Karpas-422 (cell line): ENCODE data around the gene HCCS. TPM values are rescaled to one million over a fixed set of nuclear protein-coding genes. Genes with fewer than 3 reads are reported as not detected.
A peak's percentile ranks its signal among the peaks of the same experiment; 100 is the strongest.
"Not testable (repeated sequence)": the region's sequence is repeated elsewhere in the genome, so short reads cannot be mapped to it uniquely, and the experiment has no call there.

Experiments
- DNase-seq: peaks from one replicate; pipeline ENCODE4 v3.0.0-alpha.2; 2015
- H2AFZ ChIP-seq: fragments of 200-600 bp; sonication (generic); 2 replicates; pipeline ENCODE4 v1.6.1; 2014; ENCODE audit warnings: antibody characterized with exemption, low read length, mixed read lengths
- H3K27ac ChIP-seq: fragments of 200-600 bp; sonication (generic); 2 replicates; pipeline ENCODE4 v1.5.1; 2014; ENCODE audit warnings: mild to moderate bottlenecking, low read length, moderate library complexity
- H3K27me3 ChIP-seq: fragments of 200-600 bp; sonication (generic); 2 replicates; pipeline ENCODE4 v1.6.1; 2014; ENCODE audit warnings: low read length, mixed read lengths
- H3K36me3 ChIP-seq: fragments of 200-600 bp; sonication (generic); 2 replicates; pipeline ENCODE4 v1.6.1; 2014; ENCODE audit warnings: low read length, mixed read lengths; ENCODE audit not compliant: insufficient read depth
- H3K4me1 ChIP-seq: fragments of 200-600 bp; sonication (generic); 2 replicates; pipeline ENCODE4 v1.6.1; 2014; ENCODE audit warnings: mild to moderate bottlenecking, low read length, mixed read lengths
- H3K4me2 ChIP-seq: fragments of 200-600 bp; sonication (generic); 2 replicates; pipeline ENCODE4 v1.6.1; 2014; ENCODE audit warnings: low read length, low read depth, mild to moderate bottlenecking; ENCODE audit not compliant: poor library complexity, severe bottlenecking
- H3K4me3 ChIP-seq: fragments of 200-600 bp; sonication (generic); 2 replicates; pipeline ENCODE4 v1.5.1; 2014; ENCODE audit warnings: mild to moderate bottlenecking, antibody characterized with exemption, low read length, mixed read lengths
- H3K79me2 ChIP-seq: fragments of 200-600 bp; sonication (generic); 2 replicates; pipeline ENCODE4 v1.6.1; 2014; ENCODE audit warnings: mild to moderate bottlenecking, low read length, mixed read lengths
- H3K9ac ChIP-seq: fragments of 200-600 bp; sonication (generic); 2 replicates; pipeline ENCODE4 v1.6.0; 2014; ENCODE audit warnings: low read length
- H3K9me2 ChIP-seq: fragments of 200-600 bp; sonication (generic), shearing (Covaris generic); replicated peaks from 2 replicates; pipeline ENCODE4 v1.6.0; 2014; ENCODE audit warnings: mild to moderate bottlenecking, low read length, moderate library complexity; ENCODE audit not compliant: insufficient read depth
- H3K9me3 ChIP-seq: fragments of 300-700, 200-600 bp; sonication (generic); 2 replicates; pipeline ENCODE4 v1.6.1; 2014; ENCODE audit warnings: low read length, mixed read lengths
- H4K20me1 ChIP-seq: fragments of 200-600 bp; sonication (generic); 2 replicates; pipeline ENCODE4 v1.6.1; 2014; ENCODE audit warnings: mild to moderate bottlenecking, antibody characterized with exemption, low read length, low read depth; ENCODE audit not compliant: insufficient read depth
- total RNA-seq: library from RNA; depleted of rRNA; stranded (reverse); fragments of >200 nt; shearing (Covaris generic); gene quantifications from 2 replicates; pipeline ENCODE4 v1.2.3, GENCODE V29; 2014; ENCODE audit warnings: low replicate concordance

The HCCS gene
- total RNA-seq, 1 experiment from 2014 or later = 27.4 TPM

GRCh38 chrX:11109968-11110367 lies 1.2 kb upstream of the HCCS start:
- no peak overlapping the region for H3K27ac ChIP-seq
- H3K27me3 ChIP-seq = no peaks in the 10 kb centered on the region
- H3K4me2 ChIP-seq = peak overlapping the region; percentile 79
- H4K20me1 ChIP-seq = peaks cover 11% of the 10 kb centered on the region; the same call in 1 of the 2 replicates
- no peaks in the 10 kb centered on the region for H3K36me3 ChIP-seq
- H3K9ac ChIP-seq = peak overlapping the region; percentile 80
- no peak overlapping the region for H2AFZ ChIP-seq
- H3K9me2 ChIP-seq = no peaks in the 10 kb centered on the region
- no peak for DNase-seq
- peaks cover 35% of the 10 kb centered on the region for H3K79me2 ChIP-seq
- H3K9me3 ChIP-seq = peaks cover 7% of the 10 kb centered on the region
- peaks cover 30% of the 10 kb centered on the region for H3K4me1 ChIP-seq
- peak overlapping the region; percentile 79 for H3K4me3 ChIP-seq

DNA sequence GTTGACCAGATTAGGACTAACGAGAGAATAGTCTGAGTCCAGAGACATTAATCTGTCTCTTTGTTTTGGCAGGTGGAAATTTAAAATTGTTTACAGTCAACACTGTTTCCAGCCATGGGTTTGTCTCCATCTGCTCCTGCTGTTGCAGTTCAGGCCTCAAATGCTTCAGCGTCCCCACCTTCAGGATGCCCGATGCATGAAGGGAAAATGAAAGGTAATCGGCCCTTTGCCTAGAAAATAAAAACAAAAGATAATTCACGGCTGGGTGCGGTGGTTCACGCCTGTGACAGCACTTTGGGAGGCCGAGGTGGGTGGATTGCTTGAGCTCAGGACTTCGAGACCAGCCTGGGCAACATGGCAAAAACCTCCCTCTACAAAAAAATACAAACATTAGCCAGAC lies 815 bp downstream of the HCCS start:
- Histone ChIP-seq H3K36me3 (no peaks in the 10 kb centered on the region; the same call in 1 of the 2 replicates), H3K9me2 (no peaks in the 10 kb centered on the region), H3K79me2 (peaks cover 35% of the 10 kb centered on the region), H3K27me3 (no peaks in the 10 kb centered on the region), H3K27ac (no peak overlapping the region), H3K9ac (peak overlapping the region; percentile 80), H3K4me2 (peak overlapping the region; percentile 79), H3K9me3 (peaks cover 7% of the 10 kb centered on the region), H4K20me1 (peaks cover 11% of the 10 kb centered on the region; the same call in 1 of the 2 replicates), H2AFZ (no peak overlapping the region), H3K4me1 (peaks cover 30% of the 10 kb centered on the region), H3K4me3 (peak overlapping the region; percentile 79)
- no peak for DNase-seq

DNA sequence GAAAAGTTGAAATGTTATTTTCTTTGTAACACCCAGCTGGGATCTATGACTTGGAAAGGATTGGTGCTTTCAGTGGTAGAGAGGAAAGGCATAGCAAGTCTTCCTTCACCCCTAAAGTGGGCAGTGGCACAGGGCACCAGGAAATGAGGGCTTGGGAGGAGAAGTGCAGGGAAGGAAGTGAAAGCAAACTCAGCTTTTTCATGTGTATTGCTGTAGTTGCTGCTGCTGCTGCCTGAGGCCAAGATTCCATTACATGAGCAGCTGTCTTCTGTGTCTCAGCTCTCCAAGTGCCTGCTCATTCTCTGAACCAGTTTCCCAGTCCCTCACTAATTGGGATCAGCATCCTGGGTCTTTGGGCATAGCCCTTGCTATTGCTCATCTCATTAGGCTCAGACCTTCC lies 2.6 kb downstream of the HCCS start:
- Histone ChIP-seq H3K79me2 (peaks cover 35% of the 10 kb centered on the region), H3K27me3 (no peaks in the 10 kb centered on the region), H3K4me1 (peaks cover 30% of the 10 kb centered on the region), H3K36me3 (peaks cover 4% of the 10 kb centered on the region; the same call in 1 of the 2 replicates), H3K4me2 (peak overlapping the region; percentile 79), H3K9me3 (peaks cover 7% of the 10 kb centered on the region), H3K9ac (no peak overlapping the region), H3K9me2 (no peaks in the 10 kb centered on the region), H2AFZ (no peak overlapping the region), H3K4me3 (no peak overlapping the region), H3K27ac (peak overlapping the region; percentile 32), H4K20me1 (peaks cover 11% of the 10 kb centered on the region; the same call in 1 of the 2 replicates)
- DNase-seq = peak; percentile 45

- H3K79me2 ChIP-seq = peaks cover 12% of the 10 kb centered on the region
- no peak for DNase-seq
Measured at GRCh38 chrX:11117745-11118144, 6.6 kb downstream of the HCCS start.

GRCh38 chrX:11119313-11119943 lies 8.3 kb downstream of the HCCS start:
- H3K27ac ChIP-seq = no peak overlapping the region
- H3K9me2 ChIP-seq = no peaks in the 10 kb centered on the region
- H3K9ac ChIP-seq = no peak overlapping the region
- no peaks in the 10 kb centered on the region for H3K9me3 ChIP-seq
- H3K27me3 ChIP-seq = no peaks in the 10 kb centered on the region
- DNase-seq = no peak
- peaks cover 4% of the 10 kb centered on the region; the same call in 1 of the 2 replicates for H3K36me3 ChIP-seq
- no peak overlapping the region for H3K4me3 ChIP-seq
- H4K20me1 ChIP-seq = no peaks in the 10 kb centered on the region
- no peaks in the 10 kb centered on the region for H3K4me1 ChIP-seq
- no peak overlapping the region for H2AFZ ChIP-seq
- H3K4me2 ChIP-seq = no peak overlapping the region
- no peaks in the 10 kb centered on the region for H3K79me2 ChIP-seq

More at GRCh38 chrX:11117745-11118144, 6.6 kb downstream of the HCCS start:
- Histone ChIP-seq H3K9me2 (no peaks in the 10 kb centered on the region), H3K27ac (no peak overlapping the region), H3K36me3 (peaks cover 4% of the 10 kb centered on the region; the same call in 1 of the 2 replicates), H2AFZ (no peak overlapping the region), H3K9me3 (no peaks in the 10 kb centered on the region), H3K4me2 (no peak overlapping the region), H3K4me3 (no peak overlapping the region), H3K27me3 (no peaks in the 10 kb centered on the region), H4K20me1 (0 out of 2 replicates have a peak, but pooled peaks cover under 1% of the 10 kb centered on the region), H3K9ac (no peak overlapping the region), H3K4me1 (peaks cover 11% of the 10 kb centered on the region)

- H3K36me3 ChIP-seq = not testable (repeated sequence)
Measured at GRCh38 chrX:11123087-11123486, 12.0 kb downstream of the HCCS start.

GRCh38 chrX:11124112-11124511 lies 13.0 kb downstream of the HCCS start:
- no peaks in the 10 kb centered on the region for H3K36me3 ChIP-seq
- H4K20me1 ChIP-seq = no peaks in the 10 kb centered on the region
- no peaks in the 10 kb centered on the region for H3K4me1 ChIP-seq
- no peak for DNase-seq
- no peak overlapping the region for H2AFZ ChIP-seq
- no peak overlapping the region for H3K4me3 ChIP-seq
- no peak overlapping the region for H3K9ac ChIP-seq
- no peaks in the 10 kb centered on the region for H3K79me2 ChIP-seq
- H3K27me3 ChIP-seq = no peaks in the 10 kb centered on the region
- no peaks in the 10 kb centered on the region for H3K9me2 ChIP-seq
- H3K27ac ChIP-seq = no peak overlapping the region
- H3K4me2 ChIP-seq = no peak overlapping the region
- peaks cover 3% of the 10 kb centered on the region; the same call in 1 of the 2 replicates for H3K9me3 ChIP-seq

More at GRCh38 chrX:11123087-11123486, 12.0 kb downstream of the HCCS start:
- H3K27ac ChIP-seq, H3K79me2 ChIP-seq, H3K27me3 ChIP-seq, H4K20me1 ChIP-seq, H3K9me2 ChIP-seq, H2AFZ ChIP-seq, H3K9ac ChIP-seq, DNase-seq, H3K4me3 ChIP-seq, H3K9me3 ChIP-seq, H3K4me2 ChIP-seq, H3K4me1 ChIP-seq: not testable (repeated sequence)

GRCh38 chrX:11125060-11125459 lies 13.9 kb downstream of the HCCS start:
- H3K9me2 ChIP-seq = no peaks in the 10 kb centered on the region
- H3K4me2 ChIP-seq = no peak overlapping the region
- no peak for DNase-seq
- no peaks in the 10 kb centered on the region for H4K20me1 ChIP-seq
- no peak overlapping the region for H2AFZ ChIP-seq
- H3K9me3 ChIP-seq = peaks cover 3% of the 10 kb centered on the region; the same call in 1 of the 2 replicates
- no peak overlapping the region for H3K27ac ChIP-seq
- no peaks in the 10 kb centered on the region for H3K27me3 ChIP-seq
- H3K9ac ChIP-seq = no peak overlapping the region
- H3K79me2 ChIP-seq = no peaks in the 10 kb centered on the region
- H3K36me3 ChIP-seq = no peaks in the 10 kb centered on the region
- no peak overlapping the region for H3K4me3 ChIP-seq
- no peaks in the 10 kb centered on the region for H3K4me1 ChIP-seq
